ENCODE measurements around the gene C17orf113. TPM values are rescaled to one million over a fixed set of nuclear protein-coding genes. Genes with fewer than 3 reads are reported as not detected.
A peak's percentile ranks its signal among the peaks of the same experiment; 100 is the strongest.

C17orf113 gene
- total and polyA plus RNA-seq, 2 of the 13 experiments (the other 11 are each of a cell fraction or from before 2014, with no cell fraction given), result 0.87 to 1.1 TPM

DNA sequence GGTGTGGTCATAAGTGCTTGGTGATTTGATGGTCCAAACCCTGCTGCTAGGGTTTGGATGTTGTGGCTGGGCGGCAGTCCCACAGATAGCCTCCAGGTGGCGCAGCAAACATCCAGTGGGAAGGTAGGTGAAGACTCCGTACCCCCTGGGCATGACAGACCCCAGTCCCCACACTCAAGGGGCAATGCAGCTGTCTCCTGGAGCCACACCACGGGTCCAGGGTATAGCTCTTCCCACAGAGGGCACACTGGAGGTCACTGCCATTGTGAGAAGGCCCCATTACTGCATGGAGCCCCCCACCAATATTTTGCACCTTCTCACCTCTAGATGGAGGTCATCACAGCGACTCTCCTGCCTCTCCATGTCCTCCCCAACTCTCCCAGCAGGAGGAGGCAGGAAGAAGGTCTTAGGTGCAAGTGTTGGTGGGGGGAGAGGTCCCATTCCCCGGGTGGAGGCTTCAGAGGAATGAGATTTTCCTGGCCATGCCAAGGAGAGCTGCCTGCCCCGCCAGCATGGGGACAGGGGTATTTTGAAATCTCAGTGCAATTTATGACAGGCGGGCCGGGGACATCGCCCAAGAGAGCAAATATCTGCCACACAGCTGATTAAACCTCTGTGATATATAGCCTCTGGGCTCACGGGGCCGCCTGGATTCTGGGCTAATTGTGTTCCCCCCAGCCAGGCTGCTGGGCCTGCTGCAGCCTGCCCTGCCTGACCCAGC is 17.1 kb upstream of the C17orf113 start (continued):
- TF ChIP-seq, protein P1, sequence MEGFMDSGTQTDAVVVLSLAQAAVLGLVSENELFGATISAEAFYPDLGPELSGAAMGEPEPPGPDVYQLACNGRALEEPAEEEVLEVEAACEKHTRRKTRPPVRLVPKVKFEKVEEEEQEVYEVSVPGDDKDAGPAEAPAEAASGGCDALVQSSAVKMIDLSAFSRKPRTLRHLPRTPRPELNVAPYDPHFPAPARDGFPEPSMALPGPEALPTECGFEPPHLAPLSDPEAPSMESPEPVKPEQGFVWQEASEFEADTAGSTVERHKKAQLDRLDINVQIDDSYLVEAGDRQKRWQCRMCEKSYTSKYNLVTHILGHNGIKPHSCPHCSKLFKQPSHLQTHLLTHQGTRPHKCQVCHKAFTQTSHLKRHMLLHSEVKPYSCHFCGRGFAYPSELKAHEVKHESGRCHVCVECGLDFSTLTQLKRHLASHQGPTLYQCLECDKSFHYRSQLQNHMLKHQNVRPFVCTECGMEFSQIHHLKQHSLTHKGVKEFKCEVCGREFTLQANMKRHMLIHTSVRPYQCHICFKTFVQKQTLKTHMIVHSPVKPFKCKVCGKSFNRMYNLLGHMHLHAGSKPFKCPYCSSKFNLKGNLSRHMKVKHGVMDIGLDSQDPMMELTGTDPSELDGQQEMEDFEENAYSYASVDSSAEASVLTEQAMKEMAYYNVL (CRISPR knock-in tag; IDR thresholded peaks at IDR 0.05; ENCODE audit: borderline replicate concordance), result no peak
- peak; percentile 53; the same call in 1 of the 2 replicates for TF ChIP-seq ZBTB7A (CRISPR knock-in tag; IDR thresholded peaks at IDR 0.05)
- no peak for TF ChIP-seq ZMYM2 (CRISPR knock-in tag; IDR thresholded peaks at IDR 0.05)
- no peak for TF ChIP-seq MYC (CRISPR knock-in tag; IDR thresholded peaks at IDR 0.05; ENCODE audit: borderline replicate concordance)
- TF ChIP-seq STAT5B (CRISPR knock-in tag; IDR thresholded peaks at IDR 0.05), result no peak
- no peak for TF ChIP-seq ZNF792 (CRISPR knock-in tag; IDR thresholded peaks at IDR 0.05)
- TF ChIP-seq ZNF441 (CRISPR knock-in tag; IDR thresholded peaks at IDR 0.05; ENCODE audit: borderline replicate concordance), result no peak
- TF ChIP-seq RFXAP (CRISPR knock-in tag; IDR thresholded peaks at IDR 0.05; ENCODE audit: borderline replicate concordance), result no peak
- TF ChIP-seq, protein P2, sequence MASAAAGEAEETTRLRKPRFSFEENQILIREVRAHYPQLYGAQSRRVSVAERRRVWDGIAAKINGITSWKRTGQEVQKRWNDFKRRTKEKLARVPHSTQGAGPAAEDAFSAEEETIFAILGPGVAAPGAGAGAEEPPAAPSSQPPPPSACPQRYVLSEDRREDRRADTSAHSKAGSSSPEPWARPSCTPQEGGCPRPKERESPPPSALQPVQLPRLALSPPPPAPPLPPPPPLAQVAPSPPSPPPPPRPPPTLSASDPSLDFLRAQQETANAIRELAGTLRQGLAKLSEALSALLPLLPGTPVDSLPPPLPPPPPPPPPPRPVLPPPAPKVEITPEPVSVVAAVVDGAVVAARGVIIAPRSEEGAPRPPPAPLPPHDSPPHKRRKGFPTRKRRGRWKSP (CRISPR knock-in tag; IDR thresholded peaks at IDR 0.05), result no peak
- TF ChIP-seq, protein P3, sequence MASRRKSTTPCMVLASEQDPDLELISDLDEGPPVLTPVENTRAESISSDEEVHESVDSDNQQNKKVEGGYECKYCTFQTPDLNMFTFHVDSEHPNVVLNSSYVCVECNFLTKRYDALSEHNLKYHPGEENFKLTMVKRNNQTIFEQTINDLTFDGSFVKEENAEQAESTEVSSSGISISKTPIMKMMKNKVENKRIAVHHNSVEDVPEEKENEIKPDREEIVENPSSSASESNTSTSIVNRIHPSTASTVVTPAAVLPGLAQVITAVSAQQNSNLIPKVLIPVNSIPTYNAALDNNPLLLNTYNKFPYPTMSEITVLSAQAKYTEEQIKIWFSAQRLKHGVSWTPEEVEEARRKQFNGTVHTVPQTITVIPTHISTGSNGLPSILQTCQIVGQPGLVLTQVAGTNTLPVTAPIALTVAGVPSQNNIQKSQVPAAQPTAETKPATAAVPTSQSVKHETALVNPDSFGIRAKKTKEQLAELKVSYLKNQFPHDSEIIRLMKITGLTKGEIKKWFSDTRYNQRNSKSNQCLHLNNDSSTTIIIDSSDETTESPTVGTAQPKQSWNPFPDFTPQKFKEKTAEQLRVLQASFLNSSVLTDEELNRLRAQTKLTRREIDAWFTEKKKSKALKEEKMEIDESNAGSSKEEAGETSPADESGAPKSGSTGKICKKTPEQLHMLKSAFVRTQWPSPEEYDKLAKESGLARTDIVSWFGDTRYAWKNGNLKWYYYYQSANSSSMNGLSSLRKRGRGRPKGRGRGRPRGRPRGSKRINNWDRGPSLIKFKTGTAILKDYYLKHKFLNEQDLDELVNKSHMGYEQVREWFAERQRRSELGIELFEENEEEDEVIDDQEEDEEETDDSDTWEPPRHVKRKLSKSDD (CRISPR knock-in tag; IDR thresholded peaks at IDR 0.05; ENCODE audit: low read depth), result no peak
- no peak for TF ChIP-seq ZNF263 (CRISPR knock-in tag; IDR thresholded peaks at IDR 0.05)
- no peak for TF ChIP-seq TOE1 (CRISPR knock-in tag; IDR thresholded peaks at IDR 0.05)
- TF ChIP-seq PHF8 (CRISPR knock-in tag; IDR thresholded peaks at IDR 0.05), result no peak
- no peak for TF ChIP-seq NKX3-1 (CRISPR knock-in tag; IDR thresholded peaks at IDR 0.05)
- TF ChIP-seq, protein P4, sequence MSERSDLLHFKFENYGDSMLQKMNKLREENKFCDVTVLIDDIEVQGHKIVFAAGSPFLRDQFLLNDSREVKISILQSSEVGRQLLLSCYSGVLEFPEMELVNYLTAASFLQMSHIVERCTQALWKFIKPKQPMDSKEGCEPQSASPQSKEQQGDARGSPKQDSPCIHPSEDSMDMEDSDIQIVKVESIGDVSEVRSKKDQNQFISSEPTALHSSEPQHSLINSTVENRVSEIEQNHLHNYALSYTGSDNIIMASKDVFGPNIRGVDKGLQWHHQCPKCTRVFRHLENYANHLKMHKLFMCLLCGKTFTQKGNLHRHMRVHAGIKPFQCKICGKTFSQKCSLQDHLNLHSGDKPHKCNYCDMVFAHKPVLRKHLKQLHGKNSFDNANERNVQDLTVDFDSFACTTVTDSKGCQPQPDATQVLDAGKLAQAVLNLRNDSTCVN (CRISPR knock-in tag; IDR thresholded peaks at IDR 0.05; ENCODE audit: borderline replicate concordance), result 0 out of 2 replicates have a peak, but pooled peaks have one; percentile 23
- TF ChIP-seq NFATC3 (CRISPR knock-in tag; IDR thresholded peaks at IDR 0.05), result no peak
- TF ChIP-seq, protein P5, sequence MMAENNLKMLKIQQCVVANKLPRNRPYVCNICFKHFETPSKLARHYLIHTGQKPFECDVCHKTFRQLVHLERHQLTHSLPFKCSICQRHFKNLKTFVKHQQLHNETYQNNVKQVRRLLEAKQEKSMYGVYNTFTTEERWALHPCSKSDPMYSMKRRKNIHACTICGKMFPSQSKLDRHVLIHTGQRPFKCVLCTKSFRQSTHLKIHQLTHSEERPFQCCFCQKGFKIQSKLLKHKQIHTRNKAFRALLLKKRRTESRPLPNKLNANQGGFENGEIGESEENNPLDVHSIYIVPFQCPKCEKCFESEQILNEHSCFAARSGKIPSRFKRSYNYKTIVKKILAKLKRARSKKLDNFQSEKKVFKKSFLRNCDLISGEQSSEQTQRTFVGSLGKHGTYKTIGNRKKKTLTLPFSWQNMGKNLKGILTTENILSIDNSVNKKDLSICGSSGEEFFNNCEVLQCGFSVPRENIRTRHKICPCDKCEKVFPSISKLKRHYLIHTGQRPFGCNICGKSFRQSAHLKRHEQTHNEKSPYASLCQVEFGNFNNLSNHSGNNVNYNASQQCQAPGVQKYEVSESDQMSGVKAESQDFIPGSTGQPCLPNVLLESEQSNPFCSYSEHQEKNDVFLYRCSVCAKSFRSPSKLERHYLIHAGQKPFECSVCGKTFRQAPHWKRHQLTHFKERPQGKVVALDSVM (CRISPR knock-in tag; IDR thresholded peaks at IDR 0.05), result peak; percentile 59; the same call in 1 of the 2 replicates
- TF ChIP-seq ZNF383 (CRISPR knock-in tag; IDR thresholded peaks at IDR 0.05; ENCODE audit: borderline replicate concordance), result no peak
- TF ChIP-seq ZNF350 (CRISPR knock-in tag; IDR thresholded peaks at IDR 0.05; ENCODE audit: borderline replicate concordance, low read depth), result peak; percentile 39; the same call in 1 of the 2 replicates
- no peak for TF ChIP-seq RFX1 (IDR thresholded peaks at IDR 0.05)
- TF ChIP-seq HNF4A (CRISPR knock-in tag; IDR thresholded peaks at IDR 0.05), result no peak

Data from HepG2 (cell line).